Measurements from ENCODE around the gene MED29. TPM values are rescaled to one million over a fixed set of nuclear protein-coding genes. Genes with fewer than 3 reads are reported as not detected.
A peak's percentile ranks its signal among the peaks of the same experiment; 100 is the strongest.

Gene MED29
- total and polyA plus RNA-seq, 2 donors (not counting 1 experiment from before 2014, with no cell fraction given), result 33.0 to 47.5 TPM

- peak; percentile 81 for TF ChIP-seq CTCF (IDR thresholded peaks at IDR 0.05)
- no peak for TF ChIP-seq EZH2 (IDR thresholded peaks at IDR 0.05; ENCODE audit: borderline replicate concordance, insufficient read depth, low read depth, low read length, poor library complexity, severe bottlenecking)
- WGBS (ENCODE audit: insufficient coverage), result under 1% methylated on average over 99 of the region's 105 CpGs
- Mint-ChIP-seq H3K4me1 (peaks cover 65% of the 10 kb centered on the region), H3K27ac (peak within 1 kb of the TSS; percentile 95), H3K9me3 (ENCODE audit: insufficient read depth) (no peaks in the 10 kb centered on the region), H3K4me3 (peak within 1 kb of the TSS; percentile 97), H3K27me3 (no peaks in the 10 kb centered on the region)
- DNase-seq (peak; percentile 99), ATAC-seq (ENCODE audit: low read depth) (peak; percentile 92)
- POLR2A ChIA-PET, result interaction anchor here (0.5 to 1.9 kb wide), 14 partner anchors 19 to 305 kb away, joined by 3 to 10 read pairs (median 4); partner anchors contain the start of genes MED29, PAF1, PLEKHG2 and RPS16
- intact Hi-C loops (cut with micrococcal nuclease), result loop anchor here (1.0 to 5.0 kb wide), 7 partner anchors 14 to 1920 kb away; partner anchors contain the start of genes EID2B, HNRNPUL1, MED29 and PAF1
- Histone ChIP-seq H3K36me3 (replicated peaks in 1 of 2; ENCODE audit: control extremely low read depth in 1 of 2, control insufficient read depth in 1 of 2, extremely low read depth in 1 of 2, insufficient read depth in 2 of 2, low read length in 1 of 2) (peaks cover 0 to 17% of the 10 kb centered on the region in 2 experiments), H3K4me2 (replicated peaks; ENCODE audit: low read depth, low read length, poor library complexity, severe bottlenecking) (peak within 1 kb of the TSS; percentile 96), H3K27me3 (replicated peaks in 1 of 4; ENCODE audit: control extremely low read depth in 1 of 4, control insufficient read depth in 3 of 4, insufficient read depth in 4 of 4, low read length in 3 of 4) (no peaks in the 10 kb centered on the region), H2AFZ (ENCODE audit: insufficient read depth, low read depth, low read length, poor library complexity, severe bottlenecking) (peak within 1 kb of the TSS; percentile 88), H3K79me2 (ENCODE audit: control insufficient read depth, insufficient read depth, low read length) (peaks cover 57% of the 10 kb centered on the region), H3K4me3 (ENCODE audit: control extremely low read depth in 1 of 5, extremely low read depth in 1 of 5, insufficient read depth in 1 of 5, low read depth in 2 of 5, low read length in 4 of 5) (peak within 1 kb of the TSS; percentile 88 to 98 (median 98)), H4K20me1 (ENCODE audit: control insufficient read depth, insufficient read depth, low read length, poor library complexity, severe bottlenecking) (peaks cover 13% of the 10 kb centered on the region), H3K27ac (ENCODE audit: low read length in 2 of 2) (peak within 1 kb of the TSS; percentile 79 to 86), H3K4me1 (ENCODE audit: control insufficient read depth in 2 of 2, insufficient read depth in 2 of 2, low read length in 2 of 2) (peaks cover 32 to 46% of the 10 kb centered on the region in 2 donors), H3K9ac (ENCODE audit: low read length) (peak within 1 kb of the TSS; percentile 86), H3K9me3 (ENCODE audit: control extremely low read depth in 1 of 3, control insufficient read depth in 2 of 3, insufficient read depth in 1 of 3, low read length in 2 of 3) (peaks cover 0 to 3% (median 0%) of the 10 kb centered on the region in 3 donors)
- CTCF ChIA-PET, result interaction anchor here (0.6 to 1.4 kb wide), 10 partner anchors 22 to 1027 kb away, joined by 3 to 9 read pairs (median 4); partner anchors contain the start of genes FAM98C, MED29, PAF1 and PLEKHG2
Measured at GRCh38 chr19:39341719-39342604, 49.2 kb upstream of the MED29 start, which contains the start of gene SAMD4B. SAMD4B (plus strand) TSS chr19:39342421; CDS start chr19:39356894, 14,473 bp downstream.

Measured in B cell (primary cell).